Suprapubic skin (tissue), 4 donors: Measurements from ENCODE around the gene DNM3.

ENCODE experiments used
- POLR2A ChIP-seq, 2 donors: fragments of 450-650 bp; IDR thresholded peaks; one replicate each; pipeline ENCODE4 v1.6.1; 2017; ENCODE audit warnings: antibody characterized with exemption in 2 of 2, mild to moderate bottlenecking in 2 of 2, moderate library complexity in 2 of 2
- POLR2AphosphoS5 ChIP-seq, 3 donors: sonication (generic); formaldehyde crosslinking; IDR thresholded peaks; one replicate each; pipeline ENCODE4 v1.6.1; 2017; ENCODE audit warnings: antibody characterized with exemption in 3 of 3
- TF ChIP-seq, protein P1 (sequence below), 2 donors: fragments of 200-600 bp in 1 of 2; fragments of 450-650 bp in 1 of 2; sonication (generic) in 1 of 2; IDR thresholded peaks; one replicate each; pipeline ENCODE4 v1.5.1; 2016 to 2019; ENCODE audit warnings: antibody characterized with exemption in 2 of 2, mild to moderate bottlenecking in 1 of 2, moderate library complexity in 1 of 2

- TF ChIP-seq POLR2A (IDR thresholded peaks at IDR 0.05) (no peak), POLR2AphosphoS5 (IDR thresholded peaks at IDR 0.05) (no peak)
- TF ChIP-seq, protein P1, sequence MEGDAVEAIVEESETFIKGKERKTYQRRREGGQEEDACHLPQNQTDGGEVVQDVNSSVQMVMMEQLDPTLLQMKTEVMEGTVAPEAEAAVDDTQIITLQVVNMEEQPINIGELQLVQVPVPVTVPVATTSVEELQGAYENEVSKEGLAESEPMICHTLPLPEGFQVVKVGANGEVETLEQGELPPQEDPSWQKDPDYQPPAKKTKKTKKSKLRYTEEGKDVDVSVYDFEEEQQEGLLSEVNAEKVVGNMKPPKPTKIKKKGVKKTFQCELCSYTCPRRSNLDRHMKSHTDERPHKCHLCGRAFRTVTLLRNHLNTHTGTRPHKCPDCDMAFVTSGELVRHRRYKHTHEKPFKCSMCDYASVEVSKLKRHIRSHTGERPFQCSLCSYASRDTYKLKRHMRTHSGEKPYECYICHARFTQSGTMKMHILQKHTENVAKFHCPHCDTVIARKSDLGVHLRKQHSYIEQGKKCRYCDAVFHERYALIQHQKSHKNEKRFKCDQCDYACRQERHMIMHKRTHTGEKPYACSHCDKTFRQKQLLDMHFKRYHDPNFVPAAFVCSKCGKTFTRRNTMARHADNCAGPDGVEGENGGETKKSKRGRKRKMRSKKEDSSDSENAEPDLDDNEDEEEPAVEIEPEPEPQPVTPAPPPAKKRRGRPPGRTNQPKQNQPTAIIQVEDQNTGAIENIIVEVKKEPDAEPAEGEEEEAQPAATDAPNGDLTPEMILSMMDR (IDR thresholded peaks at IDR 0.05) = no peak
Measured at GRCh38 chr1:172414331-172414730, 573.0 kb downstream of the DNM3 start.
